Measurements from ENCODE around the gene SCLY. TPM values are rescaled to one million over a fixed set of nuclear protein-coding genes. Genes with fewer than 3 reads are reported as not detected.
"Not testable (repeated sequence)": the region's sequence is repeated elsewhere in the genome, so short reads cannot be mapped to it uniquely, and the experiment has no call there.

SCLY gene
- total RNA-seq, 1 donor from 2014 or later, result 15.1 TPM

DNA sequence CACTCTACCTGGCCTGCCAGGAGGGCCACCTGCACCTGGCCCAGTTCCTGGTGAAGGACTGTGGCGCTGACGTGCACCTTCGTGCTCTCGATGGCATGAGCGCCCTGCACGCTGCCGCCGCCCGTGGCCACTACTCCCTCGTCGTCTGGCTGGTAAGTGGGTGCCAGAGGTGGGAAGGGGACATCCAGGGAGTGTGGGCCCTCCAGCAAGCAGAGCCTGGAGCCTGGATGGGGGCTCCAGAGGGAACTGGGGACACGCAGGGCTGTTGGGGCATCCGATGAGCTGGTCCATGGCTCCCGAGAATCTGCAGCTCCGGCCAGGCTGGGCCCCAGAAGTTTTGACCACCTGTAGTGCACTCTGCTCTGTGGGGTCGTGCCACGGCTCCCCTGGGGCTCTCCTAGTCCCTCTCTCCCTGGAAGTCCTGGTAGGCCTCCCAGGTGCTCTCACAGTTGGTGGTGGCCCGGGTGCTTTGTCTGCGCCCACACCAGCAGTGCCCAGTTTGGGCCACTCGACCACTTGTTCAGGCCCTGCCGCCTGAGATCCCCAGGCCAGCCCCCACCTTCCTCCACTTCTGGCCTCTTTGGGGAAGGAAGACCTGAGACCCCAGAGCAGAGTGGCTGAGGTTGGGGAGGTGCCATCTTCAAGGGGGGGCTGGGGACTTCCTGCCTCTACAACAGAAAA lies 44.0 kb downstream of the SCLY start:
- intact Hi-C loops (cut with DNase I), result no loop called here
- ATAC-seq, result no peak
- peak; percentile 53 for DNase-seq (ENCODE audit: low spot score)

DNA sequence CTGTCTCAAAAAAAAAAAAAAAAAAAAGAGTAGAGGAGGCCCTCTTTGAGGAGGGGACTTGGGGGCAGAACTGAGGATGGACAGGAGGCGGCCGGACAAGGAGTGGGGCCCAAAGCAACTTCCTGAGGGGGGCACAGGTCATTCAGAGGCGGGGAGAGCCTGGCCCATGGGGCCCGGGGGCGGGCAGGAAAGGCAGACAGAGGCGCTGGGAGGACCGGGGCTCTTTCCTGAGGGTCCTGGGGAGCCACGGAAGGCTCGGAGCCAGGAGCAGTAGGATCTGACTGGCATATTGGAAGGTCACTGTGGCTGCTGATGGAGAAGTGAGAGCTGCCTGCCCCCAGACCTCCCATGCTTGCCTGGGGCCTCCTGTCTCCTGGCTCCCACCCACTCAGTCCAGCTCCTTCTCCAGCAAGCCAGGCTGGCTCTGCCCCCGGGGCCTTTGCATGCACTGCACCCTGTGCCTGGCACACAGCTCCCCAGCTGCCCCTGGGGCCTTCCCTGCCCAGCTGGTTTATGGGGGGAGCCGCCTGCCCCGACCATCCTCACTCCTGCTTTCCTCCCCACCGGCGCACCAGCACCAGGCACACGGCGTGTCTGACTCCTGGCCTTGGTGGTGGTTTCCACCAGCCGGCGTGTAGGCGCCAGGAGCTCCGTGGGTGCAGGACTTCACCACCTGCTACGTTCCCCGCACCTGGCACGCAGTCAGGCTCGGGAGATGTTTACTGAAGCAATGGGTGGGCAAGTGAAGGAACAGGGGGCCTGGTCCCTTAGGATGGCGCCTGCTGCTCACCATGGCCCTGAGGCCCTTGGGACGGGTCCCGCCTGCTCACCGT lies 44.9 kb downstream of the SCLY start:
- peak; percentile 45 for DNase-seq (ENCODE audit: low spot score)
- no peak for ATAC-seq
- intact Hi-C loops (cut with DNase I), result no loop called here

DNA sequence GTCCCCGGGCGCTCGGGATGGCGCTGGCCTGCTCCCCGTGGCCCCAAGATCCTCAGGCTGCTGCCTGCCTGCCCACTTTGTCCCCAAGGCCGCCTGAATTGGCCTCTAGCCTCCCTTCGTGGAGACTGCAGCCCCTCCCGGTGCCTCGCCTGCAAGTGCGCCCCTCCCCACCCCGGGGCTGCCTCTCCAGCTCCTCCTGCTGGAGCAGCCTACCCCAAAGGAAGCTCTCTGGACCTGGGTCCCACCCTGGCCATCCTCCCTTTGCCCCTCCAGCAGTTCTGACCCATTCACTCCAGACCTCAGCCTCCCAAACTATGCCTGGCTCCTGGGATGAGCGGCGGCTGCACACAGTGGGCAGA lies 45.5 kb downstream of the SCLY start:
- intact Hi-C loops (cut with DNase I), result no loop called here
- ATAC-seq (no peak), DNase-seq (ENCODE audit: low spot score) (peak; percentile 39)

DNA sequence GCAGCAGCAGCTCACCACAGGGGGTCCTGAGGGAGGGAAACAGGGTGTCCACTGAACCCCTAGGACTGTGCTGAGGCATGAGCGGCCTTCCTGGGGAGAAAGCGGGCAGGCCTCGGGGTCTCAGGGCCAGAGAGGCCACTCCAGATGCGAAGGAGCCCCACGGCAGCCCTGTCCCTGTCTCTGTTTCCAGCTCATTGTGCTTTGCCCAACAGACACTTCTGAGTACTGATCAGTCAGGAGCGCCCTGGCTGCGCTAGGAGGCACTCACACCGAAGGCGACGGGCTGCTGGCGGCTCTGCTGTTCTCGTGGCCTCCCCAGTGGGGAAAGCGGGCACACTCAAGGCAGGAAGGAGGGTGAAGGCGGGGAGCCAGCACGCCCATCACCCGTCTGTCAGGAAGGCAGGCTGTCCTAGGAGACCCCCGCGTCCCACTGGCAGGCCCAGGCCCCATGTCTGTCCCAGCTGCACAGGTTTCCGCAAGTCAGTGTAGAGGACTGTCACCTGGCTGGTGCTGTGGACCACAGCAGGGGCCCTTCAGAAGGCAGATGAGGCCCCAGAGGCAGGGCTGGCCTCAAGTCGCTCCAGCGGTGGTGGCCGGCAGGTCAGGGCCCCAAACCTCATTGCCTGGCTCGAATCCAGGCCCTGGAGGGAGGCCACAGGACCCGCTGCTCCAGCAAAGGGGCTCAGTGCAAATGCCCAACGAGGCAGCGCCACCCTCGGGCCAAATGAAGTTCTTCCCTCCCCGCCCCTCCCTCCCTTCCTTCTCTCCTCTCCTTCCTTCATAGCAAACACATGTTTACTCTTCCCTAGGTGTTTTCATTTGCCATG lies 46.1 kb downstream of the SCLY start:
- intact Hi-C loops (cut with DNase I), result no loop called here
- peak; percentile 53 for DNase-seq (ENCODE audit: low spot score)
- no peak for ATAC-seq

DNA sequence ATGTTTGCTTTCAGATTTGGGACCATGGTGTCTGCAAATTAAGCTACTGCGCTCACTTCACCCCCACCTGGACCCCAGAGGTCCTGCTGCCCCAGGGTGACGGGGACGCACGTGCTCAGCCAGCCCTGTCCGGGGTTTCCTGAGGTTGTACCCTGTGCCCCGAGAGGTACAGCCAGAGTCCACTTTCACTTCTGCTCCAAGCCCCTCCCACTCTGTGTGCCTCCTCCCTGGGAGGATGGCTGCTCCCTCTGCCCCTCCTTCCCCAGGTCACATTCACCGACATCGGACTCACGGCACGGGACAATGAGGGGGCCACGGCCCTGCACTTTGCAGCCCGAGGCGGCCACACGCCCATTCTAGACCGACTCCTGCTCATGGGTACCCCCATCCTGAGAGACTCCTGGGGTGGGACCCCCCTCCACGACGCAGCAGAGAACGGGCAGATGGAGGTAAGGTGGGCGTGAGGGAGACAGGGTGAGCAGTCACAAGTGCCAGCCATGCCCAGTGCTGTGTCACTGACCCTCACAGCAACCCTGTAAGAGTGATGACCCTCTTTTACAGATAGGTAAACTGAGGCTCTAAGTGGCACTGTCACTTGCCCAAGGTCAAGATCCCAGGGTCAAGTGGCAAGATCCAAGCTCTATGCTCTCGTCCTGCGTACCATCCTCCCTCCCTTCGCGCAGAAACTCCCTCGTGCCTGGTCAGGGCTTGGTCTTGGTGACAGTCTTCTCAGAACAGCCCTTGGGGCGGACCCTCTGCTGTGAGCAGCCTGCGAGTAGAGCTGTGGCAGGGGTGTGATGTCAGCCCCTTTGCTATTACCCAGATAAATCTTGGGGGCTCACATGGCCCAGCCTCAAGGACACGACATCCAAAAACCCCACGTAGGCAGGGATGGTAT lies 47.0 kb downstream of the SCLY start:
- ATAC-seq, result peak; percentile 17
- peak; percentile 50 for DNase-seq (ENCODE audit: low spot score)
- intact Hi-C loops (cut with DNase I), result no loop called here

DNA sequence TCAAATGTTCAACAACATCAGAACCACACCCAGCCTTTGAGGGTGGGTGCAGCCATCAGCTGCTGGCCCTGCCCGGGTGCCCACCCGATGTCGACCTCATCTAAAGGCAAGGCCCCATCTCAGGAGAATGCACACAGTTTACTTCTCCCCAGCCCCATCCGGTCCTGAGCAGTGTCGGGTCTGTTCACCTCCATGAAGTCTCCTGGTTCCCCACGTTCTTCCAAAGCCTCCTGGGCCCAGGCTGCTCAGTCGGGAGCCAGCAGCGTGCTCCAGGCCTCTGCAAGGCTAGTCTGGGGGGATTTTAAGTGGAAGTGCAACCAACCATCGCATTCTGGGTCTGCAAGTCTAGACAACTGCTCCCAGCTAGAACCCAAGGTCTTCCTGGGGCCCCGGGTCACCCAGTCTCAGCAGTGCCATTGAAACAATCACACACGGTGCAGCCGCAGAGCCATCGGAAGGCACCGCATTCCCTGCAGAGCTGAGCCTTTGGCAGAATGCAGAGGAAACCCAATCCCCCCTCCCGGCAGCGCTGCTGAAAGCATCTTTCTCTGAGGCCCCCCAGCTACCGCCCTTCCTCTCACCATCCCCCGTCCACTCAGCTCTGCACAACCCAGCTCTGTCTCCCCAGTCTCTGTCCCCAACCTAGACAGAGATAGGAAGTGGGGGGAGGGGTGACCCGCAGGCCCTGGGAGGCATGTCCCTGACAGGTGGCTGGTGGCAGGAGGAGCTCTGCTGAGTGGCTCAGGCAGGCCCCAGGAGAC lies 47.8 kb downstream of the SCLY start:
- DNase-seq (ENCODE audit: low spot score) (peak; percentile 55), ATAC-seq (peak; percentile 43)
- intact Hi-C loops (cut with DNase I), result no loop called here

DNA sequence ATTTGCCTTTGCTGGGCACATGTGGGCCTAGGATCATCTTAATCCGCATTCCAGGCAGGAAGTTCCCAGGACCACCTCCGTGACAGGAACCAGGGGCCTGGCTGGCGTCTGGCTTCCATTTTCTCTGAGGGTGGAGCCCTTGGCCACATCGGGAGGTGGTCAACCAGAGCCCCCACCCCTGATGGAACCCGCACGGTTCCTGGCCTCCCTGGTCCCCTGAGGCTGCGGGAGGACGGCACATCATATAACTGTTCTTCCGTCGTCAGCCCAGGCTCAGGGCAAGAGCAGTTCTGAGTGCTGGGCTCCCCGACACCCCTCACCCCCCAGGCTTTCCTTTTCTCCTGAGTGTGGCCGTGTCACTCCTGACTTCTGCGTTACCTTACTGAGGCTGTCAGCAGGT lies 52.8 kb downstream of the SCLY start:
- ATAC-seq, result no peak

DNA sequence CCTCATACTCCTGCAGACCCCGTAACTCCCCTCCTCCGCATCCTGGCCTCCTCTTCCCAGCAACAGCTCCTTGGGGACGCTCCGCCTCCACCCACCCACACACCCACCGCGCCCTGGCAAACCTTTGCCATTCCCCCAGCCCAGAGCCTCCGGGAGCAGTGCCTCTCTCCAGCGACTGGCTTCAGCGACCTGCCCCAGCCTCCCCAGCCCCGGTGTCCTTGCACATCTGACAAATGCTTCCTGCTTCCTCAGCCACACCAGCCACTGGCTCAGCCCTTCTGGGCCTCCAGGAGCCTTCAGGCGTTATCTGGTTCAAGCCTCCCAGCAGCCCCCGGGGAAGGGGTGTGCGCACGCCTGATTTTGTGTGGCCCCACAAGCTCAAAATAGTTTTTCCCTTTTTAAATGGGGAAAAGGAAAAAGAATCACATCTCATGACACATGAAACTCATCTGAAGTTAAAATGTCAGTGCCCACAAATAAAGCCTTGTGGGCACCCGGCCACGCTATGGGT lies 53.6 kb downstream of the SCLY start:
- DNase-seq (ENCODE audit: low spot score) (no peak), ATAC-seq (no peak)
- intact Hi-C loops (cut with DNase I), result no loop called here

More for the DNA sequence above, 52.8 kb downstream of the SCLY start:
- DNase-seq (ENCODE audit: low spot score), result no peak
- intact Hi-C loops (cut with DNase I), result no loop called here

DNA sequence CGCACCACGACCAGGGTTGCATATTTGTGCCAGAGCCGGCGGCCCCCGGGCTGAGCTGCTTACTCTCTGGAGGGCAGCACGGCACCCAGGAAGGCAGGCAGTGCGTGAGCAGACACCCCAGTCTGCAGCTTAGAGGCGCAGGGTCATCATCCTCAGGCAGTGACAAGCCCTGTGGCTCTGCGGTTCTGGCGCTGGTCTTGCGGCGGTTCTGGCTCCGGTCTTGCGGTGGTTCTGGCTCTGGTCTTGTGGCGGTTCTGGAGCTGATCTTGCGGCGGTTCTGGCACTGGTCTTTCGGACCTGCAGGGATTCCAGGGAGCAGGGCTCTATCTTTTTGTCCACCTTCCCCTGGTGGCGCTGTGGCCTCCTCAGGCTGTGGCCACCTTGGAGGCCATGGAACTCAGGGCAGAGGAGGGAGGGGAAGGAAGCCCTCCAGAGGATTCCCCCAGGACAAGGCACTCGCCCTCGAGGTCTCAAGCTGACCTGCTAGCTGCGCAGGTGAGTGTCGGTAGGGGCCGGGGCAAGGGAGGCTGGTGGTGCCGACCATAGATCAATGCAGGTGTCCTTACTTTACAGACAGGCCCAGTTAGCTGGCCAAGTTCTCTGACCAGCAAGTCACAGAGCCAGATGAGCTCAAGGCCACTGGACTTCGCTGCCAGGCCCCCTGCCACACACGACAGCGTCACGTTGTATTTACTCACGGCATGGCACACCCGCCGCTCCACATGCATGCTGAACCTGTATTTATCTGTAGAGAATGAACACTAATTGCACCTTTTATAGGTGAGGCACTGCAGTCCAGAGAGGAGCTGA lies 54.3 kb downstream of the SCLY start:
- ATAC-seq (no peak), DNase-seq (ENCODE audit: low spot score) (no peak)
- intact Hi-C loops (cut with DNase I), result no loop called here

DNA sequence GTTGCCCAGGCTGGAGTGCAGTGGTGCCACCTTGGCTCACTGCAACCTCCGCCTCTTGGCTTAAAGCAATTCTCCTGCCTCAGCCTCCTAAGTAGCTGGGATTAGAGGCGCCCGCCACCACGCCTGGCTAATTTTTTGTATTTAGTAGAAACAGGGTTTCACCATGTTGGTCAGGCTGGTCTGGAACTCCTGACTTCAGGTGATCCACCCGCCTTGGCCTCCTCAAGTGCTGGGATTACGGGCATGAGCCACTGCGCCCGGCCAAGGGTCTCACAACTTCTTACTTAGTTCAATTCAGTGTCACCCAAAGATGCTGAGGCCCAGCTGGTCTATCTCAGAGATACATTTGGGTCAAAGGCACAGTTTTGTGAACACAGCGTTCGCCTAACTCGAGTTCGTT lies 54.9 kb downstream of the SCLY start:
- intact Hi-C loops (cut with DNase I); ATAC-seq; DNase-seq (ENCODE audit: low spot score): not testable (repeated sequence)

DNA sequence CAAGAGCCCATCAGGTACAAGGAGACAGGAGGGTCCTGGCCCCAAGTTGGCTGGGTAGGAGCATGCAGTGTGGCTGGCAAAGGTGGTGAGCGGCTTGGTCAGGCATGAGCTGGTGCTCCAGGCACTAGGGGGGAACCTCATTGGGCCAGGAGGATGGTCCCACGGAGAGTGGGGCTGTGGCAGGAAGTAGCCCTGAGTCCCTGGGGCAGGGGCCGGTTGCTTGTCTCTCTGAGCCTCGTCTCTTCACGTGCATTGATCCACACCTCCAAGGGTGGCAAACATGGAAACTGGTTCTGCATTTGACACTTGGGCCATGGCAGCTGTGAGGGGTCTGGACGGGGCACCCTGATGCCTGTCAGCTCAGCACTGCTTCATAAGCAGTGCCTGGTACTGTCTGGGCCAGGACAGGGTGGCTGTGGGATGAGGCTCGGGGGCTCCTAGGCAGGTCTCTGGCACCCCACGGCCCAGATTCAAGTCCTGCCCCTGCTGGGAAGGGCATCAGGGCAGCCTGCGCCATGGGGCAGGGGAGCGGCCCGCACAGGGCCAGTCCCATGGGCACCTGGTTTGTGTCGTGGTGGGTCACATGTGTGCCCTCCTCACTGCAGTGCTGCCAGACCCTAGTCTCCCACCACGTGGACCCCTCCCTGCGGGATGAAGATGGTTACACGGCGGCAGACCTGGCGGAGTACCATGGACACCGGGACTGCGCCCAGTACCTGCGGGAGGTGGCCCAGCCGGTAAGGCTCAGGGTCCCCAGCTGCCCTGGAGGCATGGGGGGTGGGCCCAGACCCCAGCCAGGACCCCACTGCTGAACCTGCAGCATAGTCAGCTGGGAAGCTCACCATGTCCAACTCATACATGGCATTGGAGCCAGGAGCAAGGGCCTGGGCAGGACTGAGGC lies 55.7 kb downstream of the SCLY start:
- DNase-seq (ENCODE audit: low spot score) (no peak), ATAC-seq (no peak)
- intact Hi-C loops (cut with DNase I), result no loop called here

DNA sequence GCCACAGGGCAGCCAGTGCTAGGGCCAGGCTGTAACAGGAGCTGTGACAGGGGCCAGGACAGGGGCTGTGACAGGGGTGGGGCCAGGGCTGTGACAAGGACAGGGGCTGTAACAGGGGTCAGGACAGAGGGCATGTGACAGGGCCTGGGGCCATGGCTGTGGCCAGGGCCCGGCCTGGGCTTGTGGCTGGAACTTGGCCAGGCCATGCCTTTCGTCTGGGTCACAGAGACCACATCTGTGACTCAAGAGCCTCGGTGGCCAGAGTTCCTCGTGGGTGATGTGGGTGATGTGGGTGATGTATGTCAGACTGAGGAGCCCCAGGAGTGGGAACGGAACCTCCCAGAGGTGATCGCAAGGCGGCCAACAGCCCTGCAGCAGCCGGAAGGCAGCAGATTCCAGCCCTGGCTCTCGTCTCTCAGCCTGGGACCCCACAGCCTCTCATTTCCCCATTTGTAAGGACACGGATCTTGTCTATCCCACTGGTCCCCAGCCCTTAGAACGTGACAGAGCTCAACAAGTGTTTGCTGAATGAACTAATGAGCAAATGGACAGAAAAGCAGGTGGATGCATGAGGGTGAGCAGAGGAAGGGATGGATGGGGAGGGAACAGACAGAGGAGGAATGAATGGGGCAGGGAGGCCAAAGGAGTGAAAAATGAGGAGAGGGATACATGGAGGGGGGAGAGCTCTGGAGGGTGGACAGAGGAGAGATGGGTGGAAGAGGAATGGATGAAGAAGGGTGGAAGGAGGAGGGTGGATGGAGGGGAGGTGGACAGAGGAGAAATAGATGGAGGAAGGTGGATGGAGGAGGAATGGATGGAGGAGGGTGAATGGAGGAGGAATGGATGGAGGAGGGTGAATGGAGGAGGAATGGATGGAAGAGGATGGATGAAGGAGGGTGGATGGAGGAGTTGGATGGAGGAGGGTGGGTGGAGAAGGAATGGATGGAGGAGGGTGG lies 56.7 kb downstream of the SCLY start:
- intact Hi-C loops (cut with DNase I), result no loop called here
- ATAC-seq (no peak), DNase-seq (ENCODE audit: low spot score) (no peak)

DNA sequence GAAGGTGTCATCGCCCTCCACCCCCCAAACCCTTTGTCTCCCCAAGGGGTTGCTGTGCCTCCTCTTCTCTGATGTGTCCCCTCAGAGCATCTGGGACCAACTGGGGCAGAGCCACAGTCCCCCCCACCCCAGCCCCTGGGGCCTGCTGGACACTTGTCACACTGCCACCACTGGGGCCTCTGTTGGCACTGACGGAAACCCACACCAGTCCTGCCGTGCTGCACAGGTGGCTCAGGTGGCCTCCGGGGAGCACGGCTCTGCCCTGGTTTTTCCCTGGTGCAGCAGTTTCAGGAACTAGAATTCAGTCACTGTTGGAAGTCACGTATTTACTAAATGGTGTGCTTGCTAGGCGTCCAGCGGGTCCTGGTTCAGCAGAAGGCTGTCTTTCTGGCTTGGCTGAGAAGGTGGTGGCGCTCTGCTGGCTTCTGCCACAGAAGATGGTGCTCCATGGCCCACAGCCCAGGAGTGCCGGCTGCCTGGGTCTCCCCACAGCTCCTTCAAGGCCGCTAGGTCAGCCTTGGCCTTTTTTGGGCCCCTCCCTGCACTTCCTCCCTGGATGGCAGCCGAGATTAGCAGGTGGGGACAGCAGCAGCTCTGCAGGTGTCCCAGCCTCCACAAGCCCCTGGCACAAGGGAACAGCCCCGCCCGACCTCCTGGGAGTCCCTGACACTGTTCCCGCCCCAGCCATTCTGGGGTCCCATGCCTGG lies 59.1 kb downstream of the SCLY start:
- intact Hi-C loops (cut with DNase I), result no loop called here
- DNase-seq (ENCODE audit: low spot score), result no peak
- no peak for ATAC-seq

DNA sequence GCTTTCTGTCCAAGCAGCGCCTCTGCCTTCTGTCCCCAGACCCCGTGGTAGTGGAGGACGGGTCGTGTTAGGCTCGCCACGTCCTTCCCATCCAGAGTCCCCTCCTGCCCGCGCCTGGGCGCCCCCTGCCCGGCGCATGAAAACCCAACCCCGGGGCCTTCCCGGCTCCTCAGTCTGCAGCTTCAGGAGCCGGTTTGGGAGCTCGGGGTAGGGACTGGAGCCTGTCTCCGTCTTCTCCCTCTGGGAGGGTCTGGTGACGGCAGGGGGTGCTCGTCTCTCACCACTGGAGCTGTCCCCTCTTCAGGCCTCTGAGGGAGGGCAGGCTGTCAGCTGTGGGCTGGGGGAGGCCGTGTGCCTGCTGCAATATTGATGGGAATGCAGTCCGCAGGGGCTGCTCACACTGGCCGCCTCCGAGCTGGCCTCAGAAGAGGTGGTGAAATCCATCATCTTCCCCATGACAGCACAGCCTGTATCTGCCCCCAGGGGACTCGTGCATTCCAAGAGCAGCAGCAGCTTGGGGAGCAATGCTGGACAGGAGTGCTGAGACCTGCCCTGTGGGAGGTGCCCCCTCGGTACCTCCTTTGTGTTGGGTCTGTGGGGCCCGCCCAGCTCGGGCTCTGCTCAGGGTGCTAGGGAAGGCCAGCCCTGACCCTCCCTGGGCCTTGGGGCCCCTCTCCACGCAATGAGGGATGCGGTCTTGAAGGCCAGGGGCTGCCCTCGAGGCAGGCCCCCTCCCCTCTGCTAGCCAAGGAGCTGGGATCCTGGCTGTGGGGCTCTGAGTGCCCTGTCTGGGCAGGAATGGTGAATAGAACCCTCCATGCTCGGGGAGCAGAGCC lies 59.9 kb downstream of the SCLY start:
- DNase-seq (ENCODE audit: low spot score) (no peak), ATAC-seq (no peak)
- intact Hi-C loops (cut with DNase I), result no loop called here
